Non-pigmented ciliary epithelial cell (primary cell): Measurements from ENCODE around the gene SYCE3.
A peak's percentile ranks its signal among the peaks of the same experiment; 100 is the strongest.

Experiments
- DNase-seq: peaks from one replicate; pipeline ENCODE4 v3.0.0-alpha.2; 2010; ENCODE audit warnings: low read depth

SYCE3 gene

GRCh38 chr22:50531546-50531961, 31.2 kb downstream of the SYCE3 start:
- no peak for DNase-seq

GRCh38 chr22:50530877-50531545, 31.7 kb downstream of the SYCE3 start:
- no peak for DNase-seq

- no peak for DNase-seq
Observed at GRCh38 chr22:50530580-50530876, 32.2 kb downstream of the SYCE3 start.

- DNase-seq, result no peak
Observed at GRCh38 chr22:50529897-50530579, 32.7 kb downstream of the SYCE3 start, which contains the start of gene TYMP. TYMP (minus strand) TSS chr22:50530012; CDS start chr22:50529709, 303 bp downstream.

GRCh38 chr22:50529416-50529896, 33.3 kb downstream of the SYCE3 start:
- DNase-seq, result no peak

- DNase-seq, result no peak
Observed at GRCh38 chr22:50528682-50529415, 33.9 kb downstream of the SYCE3 start.

- DNase-seq, result no peak
Observed at GRCh38 chr22:50527921-50528681, 34.6 kb downstream of the SYCE3 start.

GRCh38 chr22:50526834-50527801, 35.6 kb downstream of the SYCE3 start:
- no peak for DNase-seq

GRCh38 chr22:50526108-50526833, 36.4 kb downstream of the SYCE3 start:
- DNase-seq, result no peak

GRCh38 chr22:50525858-50526107, 36.9 kb downstream of the SYCE3 start:
- DNase-seq, result no peak

GRCh38 chr22:50525104-50525857, 37.4 kb downstream of the SYCE3 start, which contains the start of gene SCO2:
SCO2 (minus strand) TSS chr22:50525598; CDS start chr22:50524411, 1,187 bp downstream.
- DNase-seq, result peak; percentile 82

- no peak for DNase-seq
Observed at GRCh38 chr22:50524676-50525103, 38.0 kb downstream of the SYCE3 start.

- no peak for DNase-seq
Observed at GRCh38 chr22:50523806-50524675, 38.7 kb downstream of the SYCE3 start.

- no peak for DNase-seq
Observed at GRCh38 chr22:50523458-50523805, 39.3 kb downstream of the SYCE3 start.

GRCh38 chr22:50522806-50523438, 39.8 kb downstream of the SYCE3 start:
- DNase-seq, result no peak

GRCh38 chr22:50522208-50522805, 40.4 kb downstream of the SYCE3 start:
- DNase-seq, result no peak

GRCh38 chr22:50521710-50522109, 41.0 kb downstream of the SYCE3 start:
- no peak for DNase-seq
